SK-N-SH treated with all-trans-retinoic acid at 6 μM for 48 hours (cell line): Measurements from ENCODE around the gene TUBB1.
A peak's percentile ranks its signal among the peaks of the same experiment; 100 is the strongest.

Experiments
- ATAC-seq: fragments of 200-7000 bp; cut with Tn5 transposase; 3 replicates; pipeline ENCODE4 v1.9.1; 2020; ENCODE audit warnings: mild to moderate bottlenecking, moderate library complexity
- BACH2 ChIP-seq: fragments of 250-450 bp; sonication (Bioruptor Pico); IDR thresholded peaks from 2 replicates; pipeline ENCODE4 v1.9.0; 2021; ENCODE audit warnings: mild to moderate bottlenecking, borderline replicate concordance
- CREB5 ChIP-seq: fragments of 250-450 bp; sonication (Bioruptor Pico); IDR thresholded peaks from 2 replicates; pipeline ENCODE4 v1.5.1; 2020; ENCODE audit warnings: low read depth, mild to moderate bottlenecking, moderate library complexity
- CSDC2 ChIP-seq: fragments of 250-450 bp; sonication (Bioruptor Pico); IDR thresholded peaks from 2 replicates; pipeline ENCODE4 v1.5.0; 2020; ENCODE audit warnings: mild to moderate bottlenecking, moderate library complexity
- CSRNP3 ChIP-seq: fragments of 250-450 bp; sonication (Bioruptor Pico); IDR thresholded peaks from 2 replicates; pipeline ENCODE4 v1.5.1; 2021; ENCODE audit warnings: mild to moderate bottlenecking, moderate library complexity
- ESRRG ChIP-seq: fragments of 250-450 bp; sonication (Bioruptor Pico); IDR thresholded peaks from 2 replicates; pipeline ENCODE4 v1.6.1; 2021; ENCODE audit warnings: mild to moderate bottlenecking
- GLIS3 ChIP-seq: fragments of 250-450 bp; sonication (Bioruptor Pico); IDR thresholded peaks from 2 replicates; pipeline ENCODE4 v1.5.0; 2020; ENCODE audit warnings: mild to moderate bottlenecking, moderate library complexity
- ISL1 ChIP-seq: fragments of 250-450 bp; sonication (Bioruptor Pico); IDR thresholded peaks from 2 replicates; pipeline ENCODE4 v2.1.2; 2022; ENCODE audit warnings: mild to moderate bottlenecking, moderate library complexity
- PATZ1 ChIP-seq: fragments of 250-450 bp; sonication (Bioruptor Pico); IDR thresholded peaks from 2 replicates; pipeline ENCODE4 v1.8.0; 2020; ENCODE audit warnings: mild to moderate bottlenecking, moderate library complexity, borderline replicate concordance
- POU6F1 ChIP-seq: fragments of 250-450 bp; sonication (Bioruptor Pico); IDR thresholded peaks from 2 replicates; pipeline ENCODE4 v1.8.0; 2021; ENCODE audit warnings: low read depth, mild to moderate bottlenecking, moderate library complexity, borderline replicate concordance
- PPARA ChIP-seq: fragments of 250-450 bp; sonication (Bioruptor Pico); IDR thresholded peaks from 2 replicates; pipeline ENCODE4 v1.5.0; 2020; ENCODE audit warnings: mild to moderate bottlenecking, borderline replicate concordance
- RARB ChIP-seq: fragments of 250-450 bp; sonication (Bioruptor Pico); IDR thresholded peaks from 2 replicates; pipeline ENCODE4 v1.8.0; 2021; ENCODE audit warnings: mild to moderate bottlenecking, moderate library complexity
- SNAI2 ChIP-seq: fragments of 250-450 bp; sonication (Bioruptor Pico); IDR thresholded peaks from 2 replicates; pipeline ENCODE4 v1.5.0; 2020; ENCODE audit warnings: mild to moderate bottlenecking, moderate library complexity
- TCF4 ChIP-seq: fragments of 250-450 bp; sonication (Bioruptor Pico); IDR thresholded peaks from 2 replicates; pipeline ENCODE4 v1.8.0; 2021; ENCODE audit warnings: mild to moderate bottlenecking, moderate library complexity, borderline replicate concordance
- ZC3H10 ChIP-seq: fragments of 250-450 bp; sonication (Bioruptor Pico); IDR thresholded peaks from 2 replicates; pipeline ENCODE4 v1.5.1; 2021; ENCODE audit warnings: mild to moderate bottlenecking, moderate library complexity
- ZFP3 ChIP-seq: fragments of 250-450 bp; sonication (Bioruptor Pico); IDR thresholded peaks from 2 replicates; pipeline ENCODE4 v1.5.0; 2020; ENCODE audit warnings: mild to moderate bottlenecking, moderate library complexity
- ZFP30 ChIP-seq: fragments of 450-650 bp; formaldehyde crosslinking; IDR thresholded peaks from 2 replicates; pipeline ENCODE4 v1.5.0; 2022; ENCODE audit warnings: mild to moderate bottlenecking, moderate library complexity
- ZNF565 ChIP-seq: fragments of 450-650 bp; formaldehyde crosslinking; conservative IDR thresholded peaks from 2 replicates; pipeline ENCODE4 v1.5.0; 2020; ENCODE audit warnings: low read depth, mild to moderate bottlenecking, moderate library complexity
- ZNF70 ChIP-seq: fragments of 450-650 bp; formaldehyde crosslinking; IDR thresholded peaks from 2 replicates; pipeline ENCODE4 v1.5.0; 2020; ENCODE audit warnings: mild to moderate bottlenecking, moderate library complexity
- ZNF8 ChIP-seq: fragments of 450-650 bp; formaldehyde crosslinking; IDR thresholded peaks from 2 replicates; pipeline ENCODE4 v1.5.0; 2020; ENCODE audit warnings: mild to moderate bottlenecking, moderate library complexity

Gene TUBB1

DNA sequence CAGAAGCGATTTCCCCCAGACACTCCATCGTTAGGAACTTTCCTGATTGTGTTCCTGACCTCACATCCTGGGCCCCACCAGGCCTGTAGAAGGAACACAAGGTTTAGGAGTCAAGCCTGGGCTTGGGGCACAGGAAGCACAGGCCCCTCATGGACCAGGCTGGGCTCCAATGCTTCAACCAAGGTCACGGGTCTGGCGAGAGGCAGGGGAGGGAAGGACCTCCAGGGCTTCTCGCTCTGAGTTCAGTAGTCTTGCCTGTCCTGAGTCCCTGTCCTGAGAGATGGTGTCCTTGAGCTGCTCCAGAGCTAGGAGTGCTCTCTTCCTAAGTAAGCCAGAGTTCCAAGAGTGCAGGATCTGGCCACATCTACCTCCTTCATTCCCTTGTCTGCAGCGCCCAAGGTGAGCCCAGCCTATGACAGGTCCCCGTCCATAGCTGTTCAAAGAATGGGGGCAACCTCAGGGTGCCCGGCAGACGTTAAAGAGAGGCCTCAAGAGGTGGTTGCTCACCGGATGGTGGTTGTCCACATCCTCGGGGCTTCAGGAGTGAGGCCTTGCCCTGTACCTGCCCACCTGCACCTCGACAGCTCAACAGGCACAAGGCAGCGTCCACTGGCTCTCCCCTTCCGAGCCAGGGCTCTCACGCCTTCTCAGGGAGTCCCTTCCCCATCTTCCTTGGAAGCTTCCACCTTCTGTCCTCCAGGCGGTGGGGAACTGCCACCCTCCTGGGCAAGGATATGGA is 1.6 kb upstream of the TUBB1 start:
- no peak for ATAC-seq
- TF ChIP-seq POU6F1 (CRISPR knock-in tag) (no peak), BACH2 (no peak), ZNF70 (CRISPR knock-in tag) (no peak), ZNF8 (CRISPR knock-in tag) (no peak), TCF4 (CRISPR knock-in tag) (no peak), ZFP3 (CRISPR knock-in tag) (no peak), GLIS3 (CRISPR knock-in tag) (no peak), PPARA (CRISPR knock-in tag) (no peak), PATZ1 (no peak), ZC3H10 (CRISPR knock-in tag) (no peak), CREB5 (CRISPR knock-in tag) (no peak), ZFP30 (CRISPR knock-in tag) (no peak), RARB (no peak), ZNF565 (no peak), SNAI2 (no peak), CSDC2 (no peak)

DNA sequence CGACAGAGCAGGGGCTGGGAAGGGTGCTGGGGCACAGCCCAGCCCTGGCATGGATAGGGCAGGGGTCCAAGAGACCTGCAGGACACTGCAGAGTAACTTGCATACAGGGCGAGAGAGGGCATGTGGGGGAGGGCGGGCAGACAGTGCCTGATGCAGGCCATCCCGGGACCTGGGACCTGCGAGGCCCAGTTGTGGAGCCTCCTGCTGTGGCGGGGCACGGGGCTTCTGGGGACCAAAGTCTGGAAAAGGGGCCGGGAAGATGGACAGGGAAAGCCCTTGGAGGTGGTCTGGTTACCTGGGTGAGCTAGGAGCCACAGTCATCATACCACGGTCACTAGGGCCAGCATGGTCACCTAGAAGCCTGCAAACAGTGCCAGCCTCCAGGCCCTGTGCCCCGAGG is 412 bp upstream of the TUBB1 start:
- TF ChIP-seq ZNF565, result no peak
- TF ChIP-seq, all 23 proteins: peak for 0
- ATAC-seq, result no peak

DNA sequence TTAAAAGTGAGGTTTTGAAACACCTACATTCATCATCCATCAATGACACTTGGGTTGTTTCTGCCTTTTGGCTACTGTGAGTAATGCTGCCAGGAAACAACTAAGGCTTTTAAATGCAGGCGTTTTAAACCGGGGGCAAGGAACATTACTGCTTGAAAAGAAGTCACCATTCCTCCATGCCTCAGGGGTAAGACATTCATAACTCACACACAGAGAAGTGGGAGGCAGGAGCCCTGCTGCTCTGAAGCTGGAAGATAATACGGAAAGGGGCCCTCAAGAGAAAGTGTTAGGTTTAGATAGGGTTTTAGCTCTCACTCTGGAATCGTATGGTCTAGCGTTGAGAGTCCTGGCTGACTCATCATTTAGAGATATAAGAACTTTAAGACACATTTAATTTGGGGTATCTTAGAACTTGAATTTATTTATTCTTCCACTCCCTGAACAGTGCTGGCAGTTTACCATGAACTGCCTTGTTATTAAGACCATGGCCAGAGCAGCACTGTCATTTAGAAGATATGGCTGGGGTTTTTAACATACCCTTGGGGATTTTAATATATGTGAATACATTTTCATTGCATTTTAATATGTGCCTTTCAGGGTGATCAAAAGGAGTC is 1.8 kb downstream of the TUBB1 start:
- TF ChIP-seq ZC3H10 (CRISPR knock-in tag) (no peak), ZFP3 (CRISPR knock-in tag) (no peak), CREB5 (CRISPR knock-in tag) (no peak), POU6F1 (CRISPR knock-in tag) (no peak), ESRRG (CRISPR knock-in tag) (no peak), RARB (no peak), ISL1 (no peak), CSRNP3 (CRISPR knock-in tag) (no peak), PATZ1 (no peak), TCF4 (CRISPR knock-in tag) (no peak), ZNF8 (CRISPR knock-in tag) (no peak)
- ATAC-seq, result peak; percentile 68
